Kidney (tissue), 14 donors: Measurements from ENCODE around the gene TRPV5. TPM values are rescaled to one million over a fixed set of nuclear protein-coding genes. Genes with fewer than 3 reads are reported as not detected.

Experiments
- DNase-seq, 5 donors: peaks; one replicate each; pipeline ENCODE4 v3.0.0-alpha.2; 2013 to 2020
- FAIRE-seq: peaks from 2 replicates; lab custom pipeline; 2012; peaks lifted over from hg19 to GRCh38; lab: Jason Lieb, UNC
- H3K27ac ChIP-seq, 2 donors: one replicate each; pipeline ENCODE4 v1.7.0; 2013; ENCODE audit warnings: low read depth in 2 of 2, low read length in 2 of 2, inconsistent platforms in 1 of 2
- H3K27me3 ChIP-seq: one replicate; pipeline ENCODE4 v1.7.1; 2013; ENCODE audit warnings: low read length, inconsistent platforms; ENCODE audit not compliant: control insufficient read depth, insufficient read depth
- H3K36me3 ChIP-seq, 3 donors: one replicate each; pipeline versions ENCODE4 v1.7.0 to v1.7.1; 2013; ENCODE audit warnings: low read length in 3 of 3, control low read depth in 1 of 3, inconsistent platforms in 1 of 3; ENCODE audit not compliant: insufficient read depth in 3 of 3, control insufficient read depth in 2 of 3
- H3K4me1 ChIP-seq, 3 donors: one replicate each; pipeline versions ENCODE4 v1.7.0 to v1.7.1; 2013; ENCODE audit warnings: low read length in 3 of 3, inconsistent platforms in 1 of 3, low read depth in 1 of 3; ENCODE audit not compliant: control insufficient read depth in 2 of 3, insufficient read depth in 2 of 3
- H3K4me3 ChIP-seq, 3 donors: one replicate each; pipeline versions ENCODE4 v1.7.0 to v1.8.1; 2013; ENCODE audit warnings: low read length in 3 of 3, control low read depth in 1 of 3, inconsistent platforms in 1 of 3
- H3K9ac ChIP-seq, 3 donors: one replicate each; pipeline versions ENCODE4 v1.7.0 to v1.7.1; 2013; ENCODE audit warnings: low read length in 3 of 3, control low read depth in 1 of 3, inconsistent platforms in 1 of 3
- H3K9me3 ChIP-seq, 3 donors: one replicate each; pipeline versions ENCODE4 v1.7.0 to v1.7.1; 2013; ENCODE audit warnings: low read length in 3 of 3, control low read depth in 1 of 3, inconsistent platforms in 1 of 3; ENCODE audit not compliant: control insufficient read depth in 2 of 3, insufficient read depth in 1 of 3
- intact Hi-C: fragments of 100-400 bp; cut with DNase I; formaldehyde crosslinking; loops from one replicate; pipeline ENCODE4 v1.11.1; 2022
- polyA plus RNA-seq: library from polyadenylated mRNA; stranded (reverse); fragments of 350-450 nt; fragmentation: Illumina TruSeq; extraction: RNeasy Lipid Tissue Mini Kit (QIAGEN cat#74804); gene quantifications from one replicate; pipeline ENCODE4 v1.2.3, GENCODE V29; 2014; ENCODE audit warnings: low read depth, low replicate concordance; ENCODE audit not compliant: insufficient read depth
- total RNA-seq: library from RNA; stranded (reverse); fragmentation: NEBNext Ultra II Directional; extraction: Animal tissue kit (Norgen Biotek cat#: 25700); gene quantifications from one replicate; pipeline ENCODE4 v1.2.1, GENCODE V29; 2021
- TF ChIP-seq, protein P1 (sequence below): IDR thresholded peaks from 3 replicates; pipeline ENCODE4 v1.5.1; 2012; ENCODE audit warnings: mild to moderate bottlenecking, moderate library complexity, borderline replicate concordance; ENCODE audit not compliant: insufficient read depth; ENCODE audit errors: extremely low read depth
- donor health status: control.
- donor health status: control.
- donor health status: control.
- donor health status: control.
- donor health status: control.
- donor health status: DM: yes; HTN: yes; CAD: no.
- donor health status: Normal renal cell carcinoma (clear cell type).

The TRPV5 gene
- total and polyA plus RNA-seq, 2 donors from 2014 or later, result 1.3 to 1.4 TPM

- H3K4me3 ChIP-seq, result no peak overlapping the region
- no peak for FAIRE-seq
- no peaks in the 10 kb centered on the region for H3K9me3 ChIP-seq
- H3K27ac ChIP-seq, result no peak overlapping the region
- DNase-seq, result peak in 1 of 5 donors; percentile 73
- TF ChIP-seq, protein P1, sequence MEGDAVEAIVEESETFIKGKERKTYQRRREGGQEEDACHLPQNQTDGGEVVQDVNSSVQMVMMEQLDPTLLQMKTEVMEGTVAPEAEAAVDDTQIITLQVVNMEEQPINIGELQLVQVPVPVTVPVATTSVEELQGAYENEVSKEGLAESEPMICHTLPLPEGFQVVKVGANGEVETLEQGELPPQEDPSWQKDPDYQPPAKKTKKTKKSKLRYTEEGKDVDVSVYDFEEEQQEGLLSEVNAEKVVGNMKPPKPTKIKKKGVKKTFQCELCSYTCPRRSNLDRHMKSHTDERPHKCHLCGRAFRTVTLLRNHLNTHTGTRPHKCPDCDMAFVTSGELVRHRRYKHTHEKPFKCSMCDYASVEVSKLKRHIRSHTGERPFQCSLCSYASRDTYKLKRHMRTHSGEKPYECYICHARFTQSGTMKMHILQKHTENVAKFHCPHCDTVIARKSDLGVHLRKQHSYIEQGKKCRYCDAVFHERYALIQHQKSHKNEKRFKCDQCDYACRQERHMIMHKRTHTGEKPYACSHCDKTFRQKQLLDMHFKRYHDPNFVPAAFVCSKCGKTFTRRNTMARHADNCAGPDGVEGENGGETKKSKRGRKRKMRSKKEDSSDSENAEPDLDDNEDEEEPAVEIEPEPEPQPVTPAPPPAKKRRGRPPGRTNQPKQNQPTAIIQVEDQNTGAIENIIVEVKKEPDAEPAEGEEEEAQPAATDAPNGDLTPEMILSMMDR, result no peak
- H3K4me1 ChIP-seq, result no peaks in the 10 kb centered on the region
- H3K9ac ChIP-seq, result no peak overlapping the region
- intact Hi-C loops, result no loop called here
- H3K27me3 ChIP-seq, result no peaks in the 10 kb centered on the region
- H3K36me3 ChIP-seq, result no peaks in the 10 kb centered on the region
Measured at GRCh38 chr7:142865766-142866165, 67.8 kb downstream of the TRPV5 start.

DNA sequence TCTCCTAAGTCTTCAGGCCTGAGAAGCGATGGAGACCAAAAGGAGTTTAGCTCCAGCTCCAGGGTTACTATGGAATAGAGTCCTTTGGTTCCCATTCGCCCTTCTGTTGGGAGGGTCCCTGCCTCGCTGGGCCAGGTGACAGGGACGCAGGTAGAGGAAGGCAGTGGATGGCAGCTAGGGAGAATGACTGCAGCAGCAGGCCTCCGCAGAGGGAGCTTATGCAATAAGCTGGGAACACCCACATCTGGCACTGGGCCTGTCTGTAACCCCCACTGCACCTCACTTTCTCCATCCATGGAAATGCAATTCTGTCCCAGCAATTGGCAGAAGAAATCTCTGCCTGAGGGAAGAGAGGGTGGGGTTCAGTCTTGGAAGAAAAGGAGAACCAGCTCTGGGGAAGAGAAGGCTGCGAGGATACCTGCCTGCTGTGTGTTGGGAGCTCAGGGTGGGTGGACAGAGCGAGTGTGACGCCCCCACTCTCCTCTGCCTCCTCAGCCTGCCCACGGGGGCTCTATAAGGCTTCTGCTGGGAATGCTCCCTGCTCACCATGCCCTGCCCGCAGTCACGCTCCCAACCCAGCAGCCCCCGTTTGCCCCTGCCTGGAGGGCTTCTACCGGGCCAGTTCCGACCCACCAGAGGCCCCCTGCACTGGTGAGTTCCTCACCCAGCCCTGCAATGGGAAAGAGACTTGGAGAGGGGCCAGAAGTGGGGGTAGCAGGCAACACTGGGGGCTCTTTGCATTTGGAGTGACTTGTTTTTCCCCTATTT, 68.4 kb downstream of the TRPV5 start:
- TF ChIP-seq, protein P1, result no peak
- intact Hi-C loops, result no loop called here
- Histone ChIP-seq H3K27me3 (no peaks in the 10 kb centered on the region), H3K4me1 (no peaks in the 10 kb centered on the region), H3K9me3 (no peaks in the 10 kb centered on the region), H3K27ac (no peak overlapping the region), H3K36me3 (no peaks in the 10 kb centered on the region), H3K4me3 (no peak overlapping the region), H3K9ac (no peak overlapping the region)
- FAIRE-seq, result no peak
- peak in 1 of 5 donors; percentile 65 for DNase-seq

- no peaks in the 10 kb centered on the region for H3K4me1 ChIP-seq
- DNase-seq, result peak in 1 of 5 donors; percentile 53
- TF ChIP-seq, protein P1, result no peak
- H3K9me3 ChIP-seq, result no peaks in the 10 kb centered on the region
- FAIRE-seq, result no peak
- no peaks in the 10 kb centered on the region for H3K36me3 ChIP-seq
- H3K27me3 ChIP-seq, result no peaks in the 10 kb centered on the region
- no peak overlapping the region for H3K27ac ChIP-seq
- no peak overlapping the region for H3K9ac ChIP-seq
- intact Hi-C loops, result no loop called here
- no peak overlapping the region for H3K4me3 ChIP-seq
Measured at GRCh38 chr7:142863891-142864685, 69.5 kb downstream of the TRPV5 start.
